Gastroesophageal sphincter (tissue), 4 donors: ENCODE data around the gene PSPN. TPM values are rescaled to one million over a fixed set of nuclear protein-coding genes. Genes with fewer than 3 reads are reported as not detected.
"Not testable (repeated sequence)": the region's sequence is repeated elsewhere in the genome, so short reads cannot be mapped to it uniquely, and the experiment has no call there.

ENCODE experiments used
- ATAC-seq: fragments of 150-250 bp; one replicate; pipeline ENCODE4 v1.9.1; 2016; ENCODE audit warnings: mild to moderate bottlenecking, moderate library complexity
- H3K27ac ChIP-seq, 4 donors: fragments of 200-600 bp; sonication (generic) in 3 of 4; 1 replicate in 3 of 4; 2 replicates in 1 of 4; pipeline ENCODE4 v1.5.1; 2016 to 2019
- H3K27me3 ChIP-seq: fragments of 200-600 bp; sonication (generic); one replicate; pipeline ENCODE4 v1.5.1; 2019
- H3K36me3 ChIP-seq, 2 donors: fragments of 200-600 bp; sonication (generic); one replicate each; pipeline ENCODE4 v1.5.1; 2019; ENCODE audit warnings: control low read depth in 1 of 2
- H3K4me1 ChIP-seq, 3 donors: fragments of 200-600 bp; sonication (generic); 1 replicate in 2 of 3; 2 replicates in 1 of 3; pipeline ENCODE4 v1.5.1; 2016 to 2019; ENCODE audit warnings: control low read depth in 2 of 3
- H3K4me3 ChIP-seq, 2 donors: fragments of 200-600 bp; sonication (generic); one replicate each; pipeline ENCODE4 v1.5.1; 2019; ENCODE audit warnings: mild to moderate bottlenecking in 1 of 2, moderate library complexity in 1 of 2
- H3K9me3 ChIP-seq, 3 donors: fragments of 200-600 bp; sonication (generic); one replicate each; pipeline ENCODE4 v1.5.1; 2017 to 2019; ENCODE audit warnings: control low read depth in 2 of 3
- CTCF ChIP-seq, 4 experiments: fragments of 200-600 bp in 2 of 4; fragments of 450-650 bp in 2 of 4; sonication (generic) in 1 of 4; IDR thresholded peaks; one replicate each; pipeline ENCODE4 v1.5.1; 2017 to 2019; ENCODE audit warnings: antibody characterized with exemption in 4 of 4, mild to moderate bottlenecking in 2 of 4, moderate library complexity in 2 of 4
- EP300 ChIP-seq: sonication (generic); formaldehyde crosslinking; IDR thresholded peaks from one replicate; pipeline ENCODE4 v1.6.1; 2017; ENCODE audit warnings: antibody characterized with exemption, mild to moderate bottlenecking
- POLR2A ChIP-seq, 2 donors: fragments of 450-650 bp; IDR thresholded peaks; one replicate each; pipeline ENCODE4 v1.6.1; 2017; ENCODE audit warnings: antibody characterized with exemption in 2 of 2, mild to moderate bottlenecking in 2 of 2, moderate library complexity in 1 of 2
- POLR2AphosphoS5 ChIP-seq: sonication (generic); formaldehyde crosslinking; IDR thresholded peaks from one replicate; pipeline ENCODE4 v1.6.1; 2017; ENCODE audit warnings: antibody characterized with exemption
- WGBS, 2 donors: methylation state at CpG; one replicate each; pipeline ENCODE4 v1.1.5; 2018; ENCODE audit warnings: low coverage in 1 of 2; 5-methylcytosine and 5-hydroxymethylcytosine counted together
- total RNA-seq, 4 donors: library from RNA; depleted of rRNA; stranded (reverse); fragments of >200 nt; gene quantifications; one replicate each; pipeline ENCODE4 v1.1.0, GENCODE V29; 2016

Gene PSPN
- total RNA-seq, 4 donors from 2014 or later: 0.67 to 2.4 (median 1.4) TPM

- ATAC-seq: no peak
- H3K36me3 ChIP-seq: peaks cover 0 to 18% of the 10 kb centered on the region in 2 donors
- H3K4me3 ChIP-seq: no peak overlapping the region
- no peaks in the 10 kb centered on the region for H3K27me3 ChIP-seq
- no peaks in the 10 kb centered on the region for H3K9me3 ChIP-seq
- TF ChIP-seq POLR2A (IDR thresholded peaks at IDR 0.05) (no peak), CTCF (IDR thresholded peaks at IDR 0.05) (no peak), POLR2AphosphoS5 (no peak), EP300 (no peak)
- H3K27ac ChIP-seq: no peak overlapping the region
- H3K4me1 ChIP-seq: peaks cover 0 to 18% (median 7%) of the 10 kb centered on the region in 3 donors
- 85 to 91% methylated on average over 4 to 5 of the region's 5 CpGs for WGBS, 2 donors
Observed at GRCh38 chr19:6359568-6360341, 16.0 kb downstream of the PSPN start.

- H3K4me1 ChIP-seq: peaks cover 0 to 12% (median 7%) of the 10 kb centered on the region in 3 donors
- H3K36me3 ChIP-seq: peaks cover 0 to under 1% of the 10 kb centered on the region in 2 donors
- no peaks in the 10 kb centered on the region for H3K9me3 ChIP-seq
- no peak for ATAC-seq
- WGBS, 2 donors: 57 to 76% methylated on average over 3 to 8 of the region's 9 CpGs
- no peak overlapping the region for H3K27ac ChIP-seq
- no peaks in the 10 kb centered on the region for H3K27me3 ChIP-seq
- TF ChIP-seq POLR2AphosphoS5 (no peak), POLR2A (IDR thresholded peaks at IDR 0.05) (no peak), EP300 (no peak), CTCF (IDR thresholded peaks at IDR 0.05) (no peak)
- no peak overlapping the region for H3K4me3 ChIP-seq
Observed at GRCh38 chr19:6358003-6358402, 17.7 kb downstream of the PSPN start.

- Histone ChIP-seq H3K27ac (no peak overlapping the region), H3K4me1 (peaks cover 0 to 3% (median under 1%) of the 10 kb centered on the region in 3 donors), H3K4me3 (no peak overlapping the region), H3K36me3 (no peaks in the 10 kb centered on the region), H3K27me3 (no peaks in the 10 kb centered on the region), H3K9me3 (no peaks in the 10 kb centered on the region)
- 65 to 100% methylated on average over 2 to 6 of the region's 14 CpGs for WGBS, 2 donors
- ATAC-seq: no peak
- TF ChIP-seq EP300 (no peak), POLR2A (IDR thresholded peaks at IDR 0.05) (no peak), CTCF (IDR thresholded peaks at IDR 0.05) (no peak), POLR2AphosphoS5 (no peak)
Observed at GRCh38 chr19:6357174-6357573, 18.6 kb downstream of the PSPN start.

- H3K36me3 ChIP-seq, H3K4me3 ChIP-seq, H3K4me1 ChIP-seq, H3K27me3 ChIP-seq, H3K9me3 ChIP-seq, H3K27ac ChIP-seq, ATAC-seq: not testable (repeated sequence)
- WGBS, 2 donors: no CpG with 5 or more reads among the region's 46 CpGs
Observed at GRCh38 chr19:6355321-6356040, 20.3 kb downstream of the PSPN start.

GRCh38 chr19:6354098-6354674 is 21.5 kb downstream of the PSPN start:
- Histone ChIP-seq H3K4me3 (no peak overlapping the region), H3K27me3 (no peaks in the 10 kb centered on the region), H3K9me3 (no peaks in the 10 kb centered on the region), H3K27ac (no peak overlapping the region), H3K4me1 (no peaks in the 10 kb centered on the region), H3K36me3 (no peaks in the 10 kb centered on the region)
- no peak for ATAC-seq
- TF ChIP-seq POLR2A (IDR thresholded peaks at IDR 0.05) (no peak), CTCF (IDR thresholded peaks at IDR 0.05) (peak in 1 of 4 experiments; percentile 39)
- 39 to 51% methylated on average over 4 of the region's 4 CpGs for WGBS, 2 donors
